Measurements from ENCODE around the gene FUZ.
A peak's percentile ranks its signal among the peaks of the same experiment; 100 is the strongest.

Gene FUZ

DNA sequence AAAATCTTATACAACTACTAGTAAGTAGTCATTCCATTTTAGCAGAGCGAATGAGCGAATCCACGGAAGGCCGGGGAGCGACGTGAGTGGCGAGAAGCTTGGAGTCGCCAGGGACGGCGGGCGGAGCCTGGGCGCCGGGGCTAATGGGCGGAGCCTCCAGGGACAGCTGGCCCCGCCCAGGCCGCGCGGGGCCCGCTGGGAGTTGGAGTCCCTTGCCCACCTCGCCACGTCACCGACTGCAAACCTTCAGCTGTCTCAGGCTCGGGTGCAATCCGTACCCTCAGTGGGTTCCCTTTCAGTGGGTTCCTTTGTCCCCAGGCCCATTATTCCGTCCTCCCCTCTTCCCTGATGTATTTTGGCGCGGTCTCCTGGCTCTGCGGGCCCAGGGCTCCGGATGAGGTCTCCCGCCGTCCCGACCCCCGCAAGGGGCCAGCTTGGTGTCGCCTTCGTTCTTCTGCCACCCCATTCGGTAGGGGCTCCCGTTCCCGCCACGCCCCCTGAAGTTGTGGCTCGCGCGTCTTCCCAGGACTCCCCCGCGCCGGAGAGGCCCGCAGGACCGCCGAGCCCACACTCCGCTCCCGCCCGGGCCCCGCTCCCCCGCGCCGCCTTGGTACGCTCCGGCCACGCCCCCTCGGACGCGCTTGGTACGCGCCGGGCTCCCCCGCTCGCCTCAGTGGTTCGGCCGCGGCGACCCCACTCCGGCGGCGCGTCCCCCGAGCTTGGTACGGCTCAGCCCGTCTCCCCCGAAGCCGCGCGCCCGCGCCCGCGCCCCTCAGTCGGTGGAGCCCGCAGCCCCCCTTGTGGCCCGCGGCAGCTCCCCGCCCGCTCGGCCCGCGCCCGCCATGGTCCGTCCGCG is 37.6 kb upstream of the FUZ start, which contains the start of gene PTOV1:
Gene PTOV1 (plus strand): TSS at position 673 of the 856 bp plus-strand sequence.
- TF ChIP-seq FOXP2 (optimal IDR thresholded peaks at IDR 0.05; ENCODE audit: borderline replicate concordance, extremely low read depth, extremely low read length, insufficient read depth) = peak; percentile 68
- peak; percentile 76 for TF ChIP-seq POLR2AphosphoS5 (IDR thresholded peaks at IDR 0.05; ENCODE audit: low read depth, low read length)
- TF ChIP-seq TAF1 (IDR thresholded peaks at IDR 0.05; ENCODE audit: borderline replicate concordance, insufficient read depth, low read length) = no peak; the same call in 1 of the 2 replicates
- TF ChIP-seq SIN3A (IDR thresholded peaks at IDR 0.05; ENCODE audit: borderline replicate concordance, insufficient read depth, low read length) = no peak
- TF ChIP-seq, protein P1, sequence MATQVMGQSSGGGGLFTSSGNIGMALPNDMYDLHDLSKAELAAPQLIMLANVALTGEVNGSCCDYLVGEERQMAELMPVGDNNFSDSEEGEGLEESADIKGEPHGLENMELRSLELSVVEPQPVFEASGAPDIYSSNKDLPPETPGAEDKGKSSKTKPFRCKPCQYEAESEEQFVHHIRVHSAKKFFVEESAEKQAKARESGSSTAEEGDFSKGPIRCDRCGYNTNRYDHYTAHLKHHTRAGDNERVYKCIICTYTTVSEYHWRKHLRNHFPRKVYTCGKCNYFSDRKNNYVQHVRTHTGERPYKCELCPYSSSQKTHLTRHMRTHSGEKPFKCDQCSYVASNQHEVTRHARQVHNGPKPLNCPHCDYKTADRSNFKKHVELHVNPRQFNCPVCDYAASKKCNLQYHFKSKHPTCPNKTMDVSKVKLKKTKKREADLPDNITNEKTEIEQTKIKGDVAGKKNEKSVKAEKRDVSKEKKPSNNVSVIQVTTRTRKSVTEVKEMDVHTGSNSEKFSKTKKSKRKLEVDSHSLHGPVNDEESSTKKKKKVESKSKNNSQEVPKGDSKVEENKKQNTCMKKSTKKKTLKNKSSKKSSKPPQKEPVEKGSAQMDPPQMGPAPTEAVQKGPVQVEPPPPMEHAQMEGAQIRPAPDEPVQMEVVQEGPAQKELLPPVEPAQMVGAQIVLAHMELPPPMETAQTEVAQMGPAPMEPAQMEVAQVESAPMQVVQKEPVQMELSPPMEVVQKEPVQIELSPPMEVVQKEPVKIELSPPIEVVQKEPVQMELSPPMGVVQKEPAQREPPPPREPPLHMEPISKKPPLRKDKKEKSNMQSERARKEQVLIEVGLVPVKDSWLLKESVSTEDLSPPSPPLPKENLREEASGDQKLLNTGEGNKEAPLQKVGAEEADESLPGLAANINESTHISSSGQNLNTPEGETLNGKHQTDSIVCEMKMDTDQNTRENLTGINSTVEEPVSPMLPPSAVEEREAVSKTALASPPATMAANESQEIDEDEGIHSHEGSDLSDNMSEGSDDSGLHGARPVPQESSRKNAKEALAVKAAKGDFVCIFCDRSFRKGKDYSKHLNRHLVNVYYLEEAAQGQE (IDR thresholded peaks at IDR 0.05; ENCODE audit: insufficient read depth in 1 of 2, low read depth in 2 of 2, low read length in 2 of 2) = no peak

DNA sequence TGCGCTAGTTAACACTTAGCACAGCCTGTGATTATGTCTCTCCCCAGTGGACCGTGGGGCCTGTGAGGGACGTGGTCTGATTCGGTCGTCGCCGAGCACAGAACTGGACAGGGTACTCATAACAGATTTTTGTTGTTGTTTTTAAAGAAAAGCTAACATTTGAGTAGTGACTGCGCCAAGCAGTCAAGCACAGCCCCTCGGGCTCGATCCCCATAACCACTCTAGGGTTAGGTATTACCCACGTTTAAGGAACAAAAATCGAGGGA is 37.1 kb upstream of the FUZ start:
- TF ChIP-seq SIN3A (IDR thresholded peaks at IDR 0.05; ENCODE audit: borderline replicate concordance, insufficient read depth, low read length) = no peak
- TF ChIP-seq, protein P1 (IDR thresholded peaks at IDR 0.05; ENCODE audit: insufficient read depth in 1 of 2, low read depth in 2 of 2, low read length in 2 of 2) = no peak
- TF ChIP-seq POLR2AphosphoS5 (IDR thresholded peaks at IDR 0.05; ENCODE audit: low read depth, low read length) = no peak
- TF ChIP-seq FOXP2 (optimal IDR thresholded peaks at IDR 0.05; ENCODE audit: borderline replicate concordance, extremely low read depth, extremely low read length, insufficient read depth) = no peak
- no peak for TF ChIP-seq TAF1 (IDR thresholded peaks at IDR 0.05; ENCODE audit: borderline replicate concordance, insufficient read depth, low read length)

DNA sequence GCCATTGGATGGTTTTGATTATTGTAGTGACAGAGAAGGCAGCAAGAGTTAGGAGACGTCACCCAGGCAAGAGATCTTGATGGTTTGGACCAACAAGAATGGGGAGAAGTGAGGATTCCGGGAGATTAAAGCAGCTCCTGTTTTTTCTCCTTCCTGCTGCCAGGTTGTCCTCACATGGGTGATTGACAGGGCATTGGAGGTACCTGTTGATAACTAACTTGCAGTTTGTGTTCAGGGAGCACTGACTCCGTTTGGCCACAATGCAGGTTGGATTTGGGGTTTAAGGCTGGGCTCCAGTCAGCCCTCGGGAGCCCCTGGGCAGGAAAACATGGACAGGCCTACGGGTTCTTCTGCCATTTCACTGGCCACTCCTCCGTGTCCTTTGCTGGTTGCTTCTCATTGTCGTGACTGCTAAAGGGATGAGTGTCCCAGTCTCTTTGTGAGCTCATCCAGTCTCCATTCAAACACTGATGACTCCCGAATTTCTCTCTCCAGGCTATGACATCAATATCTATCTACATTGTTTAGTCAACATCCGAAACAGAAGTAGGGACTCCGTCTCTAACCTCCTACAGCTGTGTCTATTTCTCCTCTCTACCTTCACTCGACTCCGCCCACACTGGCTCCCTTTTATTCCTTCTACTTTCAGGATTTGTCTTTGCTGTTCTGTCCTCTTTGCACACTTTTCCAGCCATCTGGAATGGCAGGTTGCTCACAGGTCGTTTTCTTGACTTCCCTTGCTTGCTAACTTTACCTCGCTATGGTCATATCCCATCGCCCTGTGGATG is 36.5 kb upstream of the FUZ start:
- TF ChIP-seq, protein P1 (IDR thresholded peaks at IDR 0.05; ENCODE audit: insufficient read depth in 1 of 2, low read depth in 2 of 2, low read length in 2 of 2) = no peak
- TF ChIP-seq FOXP2 (optimal IDR thresholded peaks at IDR 0.05; ENCODE audit: borderline replicate concordance, extremely low read depth, extremely low read length, insufficient read depth) (no peak), TAF1 (IDR thresholded peaks at IDR 0.05; ENCODE audit: borderline replicate concordance, insufficient read depth, low read length) (no peak), SIN3A (IDR thresholded peaks at IDR 0.05; ENCODE audit: borderline replicate concordance, insufficient read depth, low read length) (no peak), POLR2AphosphoS5 (IDR thresholded peaks at IDR 0.05; ENCODE audit: low read depth, low read length) (no peak)

DNA sequence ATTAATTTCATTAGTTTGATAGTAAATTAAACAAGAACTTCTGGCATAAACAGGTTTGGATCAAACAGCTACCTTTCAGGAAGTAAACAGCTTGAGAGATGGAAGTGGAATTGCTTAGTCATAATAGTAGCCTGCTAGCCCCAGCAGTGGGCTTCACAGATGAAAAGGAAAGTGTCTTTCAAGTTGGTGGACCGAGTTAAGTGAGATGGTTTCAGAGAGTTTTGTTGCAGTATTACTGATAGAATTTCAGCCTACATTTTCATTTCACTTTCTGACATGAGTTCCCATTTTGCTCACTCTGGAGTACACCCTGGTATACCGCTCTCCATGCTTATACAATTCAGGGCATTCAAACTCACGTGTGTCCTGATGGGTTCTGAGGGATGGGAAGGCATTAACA is 35.8 kb upstream of the FUZ start:
- TF ChIP-seq, protein P1 (IDR thresholded peaks at IDR 0.05; ENCODE audit: insufficient read depth in 1 of 2, low read depth in 2 of 2, low read length in 2 of 2) = no peak
- TF ChIP-seq POLR2AphosphoS5 (IDR thresholded peaks at IDR 0.05; ENCODE audit: low read depth, low read length) (no peak), SIN3A (IDR thresholded peaks at IDR 0.05; ENCODE audit: borderline replicate concordance, insufficient read depth, low read length) (no peak), TAF1 (IDR thresholded peaks at IDR 0.05; ENCODE audit: borderline replicate concordance, insufficient read depth, low read length) (no peak), FOXP2 (optimal IDR thresholded peaks at IDR 0.05; ENCODE audit: borderline replicate concordance, extremely low read depth, extremely low read length, insufficient read depth) (no peak)
